ENCODE measurements around the gene LENEP. TPM values are rescaled to one million over a fixed set of nuclear protein-coding genes. Genes with fewer than 3 reads are reported as not detected.

Gene LENEP
- total and polyA plus RNA-seq, 12 donors, result 0.44 TPM; not detected in 11

DNA sequence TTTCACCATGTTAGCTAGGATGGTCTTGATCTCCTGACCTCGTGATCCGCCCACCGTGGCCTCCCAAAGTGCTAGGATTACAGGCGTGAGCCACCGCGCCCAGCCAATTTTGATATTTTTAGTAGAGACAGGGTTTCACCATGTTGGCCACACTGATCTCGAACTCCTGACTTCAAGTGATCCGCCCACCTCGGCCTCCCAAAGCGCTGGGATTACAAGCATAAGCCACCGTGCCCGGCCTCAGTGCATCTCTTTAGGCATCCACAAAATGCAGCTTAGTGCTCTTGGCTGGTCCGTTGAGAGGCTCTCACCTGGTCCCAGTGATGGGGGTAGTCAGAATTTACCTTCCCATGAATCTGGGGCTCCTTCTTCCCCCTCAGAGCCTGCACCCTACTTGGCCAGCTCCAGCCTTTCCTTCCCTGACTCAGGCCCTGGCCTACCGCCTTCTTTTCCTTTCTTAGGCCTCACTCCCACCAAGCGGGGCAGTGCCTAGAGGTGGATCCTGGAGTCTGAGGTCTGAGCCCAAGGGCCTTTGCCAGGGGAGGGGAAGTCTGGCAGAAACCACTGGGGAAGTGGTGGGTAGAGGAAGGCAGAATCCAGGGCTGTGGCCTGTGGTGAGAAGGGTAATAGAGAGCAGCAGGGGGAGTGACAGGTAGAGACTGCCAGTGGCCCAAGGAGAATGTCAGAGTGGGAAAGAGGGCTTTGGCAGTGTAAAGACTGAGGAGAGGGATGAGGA is 3.7 kb downstream of the LENEP start:
- Histone ChIP-seq H3K27ac (no peak overlapping the region), H3K4me1 (replicated peaks in 1 of 2) (peaks cover 16 to 20% of the 10 kb centered on the region in 2 donors), H3K4me3 (no peak overlapping the region), H3K36me3 (replicated peaks in 1 of 2) (no peaks in the 10 kb centered on the region), H3K9me3 (replicated peaks in 1 of 3) (no peaks in the 10 kb centered on the region), H3K27me3 (no peaks in the 10 kb centered on the region)
- 80 to 84% (median 82%) methylated on average over 15 of the region's 15 CpGs for WGBS, 4 donors
- peak in 1 of 7 donors; percentile 27 for DNase-seq
- no peak for TF ChIP-seq POLR2A (IDR thresholded peaks at IDR 0.05)
- TF ChIP-seq, protein P1, sequence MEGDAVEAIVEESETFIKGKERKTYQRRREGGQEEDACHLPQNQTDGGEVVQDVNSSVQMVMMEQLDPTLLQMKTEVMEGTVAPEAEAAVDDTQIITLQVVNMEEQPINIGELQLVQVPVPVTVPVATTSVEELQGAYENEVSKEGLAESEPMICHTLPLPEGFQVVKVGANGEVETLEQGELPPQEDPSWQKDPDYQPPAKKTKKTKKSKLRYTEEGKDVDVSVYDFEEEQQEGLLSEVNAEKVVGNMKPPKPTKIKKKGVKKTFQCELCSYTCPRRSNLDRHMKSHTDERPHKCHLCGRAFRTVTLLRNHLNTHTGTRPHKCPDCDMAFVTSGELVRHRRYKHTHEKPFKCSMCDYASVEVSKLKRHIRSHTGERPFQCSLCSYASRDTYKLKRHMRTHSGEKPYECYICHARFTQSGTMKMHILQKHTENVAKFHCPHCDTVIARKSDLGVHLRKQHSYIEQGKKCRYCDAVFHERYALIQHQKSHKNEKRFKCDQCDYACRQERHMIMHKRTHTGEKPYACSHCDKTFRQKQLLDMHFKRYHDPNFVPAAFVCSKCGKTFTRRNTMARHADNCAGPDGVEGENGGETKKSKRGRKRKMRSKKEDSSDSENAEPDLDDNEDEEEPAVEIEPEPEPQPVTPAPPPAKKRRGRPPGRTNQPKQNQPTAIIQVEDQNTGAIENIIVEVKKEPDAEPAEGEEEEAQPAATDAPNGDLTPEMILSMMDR (IDR thresholded peaks at IDR 0.05), result no peak
- intact Hi-C loops (cut with DNase I), result loop anchor here in 1 of 2 donors (5.0 kb wide), 1 partner anchor 35 kb away; the partner anchor contains the start of gene PYGO2

DNA sequence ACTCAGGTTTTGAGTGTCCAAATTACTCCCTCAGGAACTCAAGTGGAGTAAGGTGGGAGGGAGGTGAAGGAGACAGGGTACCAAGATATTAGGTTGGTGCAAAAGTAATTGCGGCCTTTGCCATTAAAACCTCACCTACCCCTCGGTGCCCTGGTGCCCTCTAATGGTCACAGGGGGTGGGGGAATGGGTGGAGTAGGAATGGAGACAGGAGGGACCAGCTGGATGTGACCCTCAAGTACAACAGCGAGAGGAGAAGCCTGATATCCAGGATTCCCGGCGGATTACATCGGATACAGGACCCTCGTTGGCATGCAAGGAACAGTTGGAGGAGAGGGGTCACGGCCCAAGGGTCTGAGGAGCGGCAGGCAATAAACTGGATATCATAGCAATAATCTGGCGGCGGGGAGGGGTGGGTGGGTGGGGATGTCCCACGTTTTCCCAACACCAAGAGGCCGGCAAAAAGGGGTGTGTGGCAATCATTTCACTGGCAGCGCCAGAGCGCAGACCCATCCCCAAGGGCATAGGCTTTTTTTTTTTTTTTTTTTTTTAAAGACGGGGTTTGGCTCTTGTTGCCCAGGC is 4.9 kb downstream of the LENEP start:
- Histone ChIP-seq H3K27ac (no peak overlapping the region), H3K9me3 (replicated peaks in 1 of 3) (no peaks in the 10 kb centered on the region), H3K36me3 (replicated peaks in 1 of 2) (no peaks in the 10 kb centered on the region), H3K4me3 (no peak overlapping the region), H3K4me1 (replicated peaks in 1 of 2) (peaks cover 16 to 20% of the 10 kb centered on the region in 2 donors), H3K27me3 (no peaks in the 10 kb centered on the region)
- peak in 2 of 7 donors; percentile 25 to 41 for DNase-seq
- 71 to 73% (median 73%) methylated on average over 14 to 16 of the region's 16 CpGs for WGBS, 4 donors
- TF ChIP-seq, protein P1 (IDR thresholded peaks at IDR 0.05), result peak in 1 of 6 experiments; percentile 14
- no peak for TF ChIP-seq POLR2A (IDR thresholded peaks at IDR 0.05)
- intact Hi-C loops (cut with DNase I), result loop anchor here in 1 of 2 donors (5.0 kb wide), 1 partner anchor 36 kb away; the partner anchor contains the start of gene PYGO2

DNA sequence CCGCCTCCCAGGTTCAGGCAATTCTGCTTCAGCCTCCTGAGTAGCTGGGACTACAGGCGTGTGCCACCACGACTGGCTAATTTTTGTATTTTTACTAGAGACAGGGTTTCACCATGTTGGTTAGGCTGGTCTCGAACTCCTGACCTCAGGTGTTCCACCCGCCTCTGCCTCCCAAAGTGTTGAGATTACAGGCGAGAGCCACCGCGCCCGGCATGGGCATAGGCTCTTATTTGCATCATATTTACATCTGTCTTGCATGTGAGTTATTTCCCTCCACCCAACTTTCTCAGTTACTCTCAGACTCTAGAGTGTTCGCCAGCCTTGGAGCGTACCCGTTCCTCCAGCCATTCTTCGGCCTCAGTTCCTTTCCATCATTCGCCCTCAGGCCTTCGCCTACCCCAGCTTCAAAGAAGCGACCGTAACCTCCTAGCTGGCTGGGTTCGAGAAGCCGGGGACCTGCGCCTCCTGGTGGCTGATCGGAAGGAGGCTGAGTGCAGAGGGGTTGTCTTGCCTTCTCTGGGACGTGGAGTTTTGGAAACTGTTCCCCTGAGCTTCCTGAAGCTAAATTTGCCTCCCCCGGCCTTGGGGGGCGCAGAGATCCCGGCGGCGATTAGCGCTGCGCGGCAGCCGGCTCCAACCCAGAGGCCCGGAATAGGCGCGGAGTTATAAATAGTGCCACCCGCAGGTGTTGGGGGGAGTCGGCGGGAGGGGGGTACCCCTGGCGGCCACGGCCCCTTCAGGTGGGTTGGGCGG is 5.6 kb downstream of the LENEP start:
- DNase-seq, result peak; percentile 69 to 83 (median 72)
- Histone ChIP-seq H3K4me1 (replicated peaks in 1 of 2) (peaks cover 16 to 20% of the 10 kb centered on the region in 2 donors), H3K27me3 (no peaks in the 10 kb centered on the region), H3K27ac (peak overlapping the region in 3 of 5 donors; percentile 44 to 99 (median 87)), H3K4me3 (peak overlapping the region in 1 of 4 donors; percentile 73), H3K9me3 (replicated peaks in 1 of 3) (no peaks in the 10 kb centered on the region), H3K36me3 (replicated peaks in 1 of 2) (no peaks in the 10 kb centered on the region)
- 13 to 25% (median 13%) methylated on average over 22 to 40 of the region's 40 CpGs for whole genome bisulfite sequencing, 4 donors
- TF ChIP-seq, protein P1 (IDR thresholded peaks at IDR 0.05), result peak; percentile 69 to 84 (median 74)
- TF ChIP-seq POLR2A (IDR thresholded peaks at IDR 0.05), result no peak
- intact Hi-C loops (cut with DNase I), result loop anchor here in 1 of 2 donors (5.0 kb wide), 1 partner anchor 37 kb away; the partner anchor contains the start of gene PYGO2
